GM12891 (cell line): ENCODE measurements around the gene CSMD2.

Source experiments
- DNase-seq: peaks from one replicate; pipeline ENCODE4 v3.0.0; 2011; ENCODE audit warnings: low spot score; ENCODE audit not compliant: insufficient read length
- FAIRE-seq: peaks from 2 replicates; lab custom pipeline; 2011; peaks lifted over from hg19 to GRCh38; lab: Jason Lieb, UNC
- PAX5 ChIP-seq: IDR thresholded peaks from 2 replicates; pipeline ENCODE4 v1.6.1; 2011; ENCODE audit warnings: low read length, moderate library complexity, mild to moderate bottlenecking; ENCODE audit not compliant: insufficient read depth, severe bottlenecking
- POLR2A ChIP-seq: IDR thresholded peaks from 2 replicates; pipeline ENCODE4 v1.6.1; 2011; ENCODE audit warnings: low read depth, low read length, control low read depth
- POLR2AphosphoS5 ChIP-seq: IDR thresholded peaks from 2 replicates; pipeline ENCODE4 v1.6.1; 2011; ENCODE audit warnings: low read depth, low read length, control low read depth
- POU2F2 ChIP-seq: IDR thresholded peaks from 2 replicates; pipeline ENCODE4 v1.6.1; 2011; ENCODE audit warnings: low read depth, mild to moderate bottlenecking, control low read depth, low read length, moderate library complexity
- SPI1 ChIP-seq: IDR thresholded peaks from 2 replicates; pipeline ENCODE4 v1.6.1; 2011; ENCODE audit warnings: low read depth, low read length, control low read depth
- TAF1 ChIP-seq: IDR thresholded peaks from 2 replicates; pipeline ENCODE4 v1.6.1; 2011; ENCODE audit warnings: low read depth, low read length, control low read depth

Gene CSMD2

GRCh38 chr1:33660244-33660643 lies 504.8 kb downstream of the CSMD2 start:
- FAIRE-seq (no peak), DNase-seq (no peak)
- TF ChIP-seq POLR2AphosphoS5: no peak
- no peak for TF ChIP-seq POU2F2
- no peak for TF ChIP-seq SPI1
- TF ChIP-seq TAF1: no peak
- TF ChIP-seq POLR2A: no peak
- no peak for TF ChIP-seq PAX5

GRCh38 chr1:33659641-33660040 lies 505.4 kb downstream of the CSMD2 start:
- TF ChIP-seq PAX5 (no peak), SPI1 (no peak), POLR2AphosphoS5 (no peak), POU2F2 (no peak), POLR2A (no peak), TAF1 (no peak)
- DNase-seq (no peak), FAIRE-seq (no peak)

GRCh38 chr1:33657833-33658232 lies 507.2 kb downstream of the CSMD2 start:
- TF ChIP-seq POLR2AphosphoS5 (no peak), POLR2A (no peak), TAF1 (no peak), PAX5 (no peak)
- FAIRE-seq: no peak
- no peak for DNase-seq

DNA sequence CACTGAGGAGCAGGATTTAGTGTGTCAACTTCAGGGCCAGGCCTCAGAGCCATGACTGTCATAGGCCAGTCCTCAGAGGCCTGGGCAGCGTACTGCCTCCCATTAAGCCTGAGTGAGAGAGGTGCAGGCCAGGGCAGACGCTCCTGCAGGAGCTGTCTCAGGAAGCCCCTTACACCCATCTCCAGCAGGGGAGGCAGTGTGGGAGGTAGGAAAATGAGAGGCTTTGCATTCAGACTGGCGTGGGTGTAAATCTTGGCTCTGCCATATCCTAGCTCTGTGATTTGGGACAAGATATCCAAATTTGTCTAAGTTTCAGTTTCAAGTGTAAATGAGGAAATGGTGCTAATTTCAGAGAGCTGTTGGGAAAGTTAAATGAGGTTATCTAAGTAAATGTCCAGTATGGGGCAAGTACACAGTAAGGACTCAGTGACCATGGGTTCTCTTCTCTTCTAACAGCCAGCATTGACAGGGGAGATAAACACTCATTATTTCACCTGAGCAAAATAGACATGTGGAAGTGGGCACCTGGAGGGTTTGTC lies 508.5 kb downstream of the CSMD2 start:
- FAIRE-seq: no peak
- DNase-seq: no peak
- TF ChIP-seq TAF1 (no peak), POU2F2 (no peak), POLR2AphosphoS5 (no peak), SPI1 (no peak), POLR2A (no peak), PAX5 (no peak)

- no peak for TF ChIP-seq PAX5
- TF ChIP-seq SPI1: no peak
- TF ChIP-seq TAF1: no peak
- no peak for TF ChIP-seq POLR2A
- no peak for TF ChIP-seq POU2F2
- TF ChIP-seq POLR2AphosphoS5: no peak
- FAIRE-seq: no peak
- no peak for DNase-seq
These were observed 509.5 kb downstream of the CSMD2 start for GRCh38 chr1:33655496-33655895.

GRCh38 chr1:33654267-33654834 lies 510.7 kb downstream of the CSMD2 start:
- DNase-seq (no peak), FAIRE-seq (no peak)
- TF ChIP-seq TAF1 (no peak), POU2F2 (no peak), SPI1 (no peak), POLR2A (no peak), POLR2AphosphoS5 (no peak), PAX5 (no peak)

DNA sequence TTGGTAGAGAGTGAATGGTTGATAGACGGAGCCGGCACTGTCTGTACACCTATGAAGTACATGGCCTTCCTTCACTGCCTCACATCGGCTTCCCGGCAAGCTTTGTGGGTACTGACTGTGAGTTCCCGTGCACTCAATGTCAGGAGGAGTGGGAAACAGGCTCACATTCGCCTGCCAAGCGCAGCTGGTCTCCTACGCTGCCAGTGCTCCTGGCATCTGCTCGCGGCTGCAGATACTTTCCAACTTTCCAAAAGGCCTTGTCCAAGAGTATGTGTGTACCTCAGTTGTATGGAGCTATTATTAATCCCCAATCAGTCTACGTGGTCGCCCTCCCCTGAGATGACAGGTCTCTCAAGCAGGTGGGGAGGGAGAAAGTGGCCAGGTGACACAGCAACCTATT lies 511.8 kb downstream of the CSMD2 start:
- DNase-seq (no peak), FAIRE-seq (no peak)
- no peak for TF ChIP-seq TAF1

- DNase-seq: no peak
- TF ChIP-seq SPI1 (no peak), POU2F2 (no peak), PAX5 (no peak), TAF1 (no peak), POLR2AphosphoS5 (no peak), POLR2A (no peak)
- no peak for FAIRE-seq
These were observed 514.3 kb downstream of the CSMD2 start for GRCh38 chr1:33650708-33651107.

DNA sequence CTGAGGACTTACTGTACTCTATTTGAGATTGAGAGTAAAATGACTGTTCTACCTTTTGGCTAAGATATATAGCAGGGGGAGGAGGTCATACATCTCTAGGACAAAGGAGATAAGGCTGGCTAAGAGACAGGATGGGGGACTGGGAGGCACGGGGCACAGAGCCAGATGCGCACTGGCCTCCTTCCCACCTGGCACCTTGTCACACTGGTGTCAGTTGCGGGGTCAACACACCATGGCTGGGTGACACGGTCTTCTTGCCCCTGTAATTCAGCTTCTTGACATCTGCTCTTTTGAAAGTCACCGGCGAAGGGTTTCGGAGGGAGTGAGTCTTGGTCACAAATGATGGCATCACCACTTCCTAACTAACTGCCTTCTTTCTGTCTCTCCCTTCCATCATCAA lies 515.3 kb downstream of the CSMD2 start:
- FAIRE-seq (no peak), DNase-seq (no peak)
- TF ChIP-seq SPI1: no peak
- no peak for TF ChIP-seq TAF1
- no peak for TF ChIP-seq POLR2AphosphoS5
- no peak for TF ChIP-seq PAX5
- TF ChIP-seq POU2F2: no peak
- TF ChIP-seq POLR2A: no peak

DNA sequence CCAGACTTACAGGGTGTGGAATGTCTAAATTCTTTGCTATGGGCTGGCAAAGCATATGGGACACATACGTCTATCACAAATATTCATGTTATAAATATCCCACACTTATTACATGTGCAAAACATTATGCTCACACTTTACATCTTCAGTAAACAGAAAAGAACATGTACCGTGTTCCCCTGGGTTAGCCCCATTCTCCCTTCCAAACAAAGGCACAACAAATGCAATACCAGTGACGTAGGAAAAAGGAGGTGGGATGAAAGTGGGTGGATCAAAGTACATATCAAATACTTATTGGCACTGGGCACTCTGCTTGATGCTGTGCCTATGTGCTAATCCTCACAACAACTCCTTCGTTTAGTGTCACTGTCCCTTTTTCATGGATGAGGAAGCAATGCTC lies 521.8 kb downstream of the CSMD2 start:
- DNase-seq (no peak), FAIRE-seq (no peak)
- TF ChIP-seq POLR2AphosphoS5: no peak
- TF ChIP-seq TAF1: no peak
- no peak for TF ChIP-seq SPI1
- no peak for TF ChIP-seq POU2F2
- TF ChIP-seq POLR2A: no peak
- no peak for TF ChIP-seq PAX5

- FAIRE-seq (peak; percentile 69), DNase-seq (no peak)
- TF ChIP-seq PAX5 (no peak), TAF1 (no peak), POLR2A (no peak)
These were observed 523.8 kb downstream of the CSMD2 start for GRCh38 chr1:33641104-33641830.
